Brain microvascular endothelial cell (primary cell): ENCODE data around the gene AUH.

Source experiments
- DNase-seq: peaks from one replicate; pipeline ENCODE4 v3.0.0-alpha.2; 2020
- H3K27ac ChIP-seq: fragments of 250-450 bp; sonication (Bioruptor Pico); 2 replicates; pipeline ENCODE4 v1.5.1; 2020; ENCODE audit warnings: mild to moderate bottlenecking, moderate library complexity
- H3K27me3 ChIP-seq: fragments of 250-450 bp; sonication (Bioruptor Pico); replicated peaks from 2 replicates; pipeline ENCODE4 v1.5.1; 2020; ENCODE audit warnings: mild to moderate bottlenecking
- H3K36me3 ChIP-seq: fragments of 250-450 bp; sonication (Bioruptor Pico); replicated peaks from 2 replicates; pipeline ENCODE4 v1.5.1; 2020; ENCODE audit warnings: mild to moderate bottlenecking
- H3K4me3 ChIP-seq: 2 replicates; pipeline ENCODE4 v1.5.1; 2011; ENCODE audit warnings: low read depth, mild to moderate bottlenecking, control low read depth, low read length, moderate library complexity
- CTCF ChIP-seq: IDR thresholded peaks from 2 replicates; pipeline ENCODE4 v1.5.1; 2011; ENCODE audit warnings: low read depth, mild to moderate bottlenecking, moderate library complexity, low read length, control low read depth, inconsistent platforms; ENCODE audit errors: missing control alignments
- in situ Hi-C: cut with HindIII; loops from 2 replicates; pipeline ENCODE4 v1.10.0; 2017; ENCODE audit warnings: low sequenced_read_pairs, low pct_ligation_motif_present

The AUH gene

GRCh38 chr9:91332546-91333231 lies 29.0 kb downstream of the AUH start:
- in situ Hi-C loops, result no loop called here
- Histone ChIP-seq H3K4me3 (no peak overlapping the region), H3K27ac (no peak overlapping the region), H3K36me3 (no peaks in the 10 kb centered on the region), H3K27me3 (no peaks in the 10 kb centered on the region)
- TF ChIP-seq CTCF, result no peak
- no peak for DNase-seq

- Histone ChIP-seq H3K4me3 (no peak overlapping the region), H3K36me3 (no peaks in the 10 kb centered on the region), H3K27ac (no peak overlapping the region), H3K27me3 (no peaks in the 10 kb centered on the region)
- no peak for DNase-seq
- no peak for TF ChIP-seq CTCF
- in situ Hi-C loops, result no loop called here
These were observed 29.9 kb downstream of the AUH start for GRCh38 chr9:91331849-91332248.

GRCh38 chr9:91328186-91328585 lies 33.5 kb downstream of the AUH start:
- Histone ChIP-seq H3K27me3 (no peaks in the 10 kb centered on the region), H3K4me3 (no peak overlapping the region), H3K27ac (no peak overlapping the region), H3K36me3 (no peaks in the 10 kb centered on the region)
- DNase-seq, result no peak
- in situ Hi-C loops, result no loop called here
- no peak for TF ChIP-seq CTCF

GRCh38 chr9:91321691-91322090 lies 40.0 kb downstream of the AUH start:
- no peak for TF ChIP-seq CTCF
- Histone ChIP-seq H3K27me3 (no peaks in the 10 kb centered on the region), H3K36me3 (no peaks in the 10 kb centered on the region), H3K4me3 (no peak overlapping the region), H3K27ac (no peak overlapping the region)
- DNase-seq, result no peak
- in situ Hi-C loops, result no loop called here

GRCh38 chr9:91320299-91320698 lies 41.4 kb downstream of the AUH start:
- H3K27ac ChIP-seq, result no peak overlapping the region
- in situ Hi-C loops, result no loop called here

More at GRCh38 chr9:91320299-91320698, 41.4 kb downstream of the AUH start:
- H3K27me3 ChIP-seq, result no peaks in the 10 kb centered on the region
- TF ChIP-seq CTCF, result no peak
- H3K36me3 ChIP-seq, result no peaks in the 10 kb centered on the region
- H3K4me3 ChIP-seq, result no peak overlapping the region
- DNase-seq, result no peak
